ENCODE measurements around the gene PRKCZ.
"Not testable (repeated sequence)": the region's sequence is repeated elsewhere in the genome, so short reads cannot be mapped to it uniquely, and the experiment has no call there.

The PRKCZ gene

GRCh38 chr1:2137257-2138121 is 87.3 kb downstream of the PRKCZ start:
- no peak for DNase-seq

GRCh38 chr1:2139156-2139555 is 88.9 kb downstream of the PRKCZ start:
- not testable (repeated sequence) for DNase-seq

- no peak for DNase-seq
Measured at GRCh38 chr1:2141025-2141424, 90.8 kb downstream of the PRKCZ start.

- DNase-seq = no peak
Measured at GRCh38 chr1:2143814-2144500, 93.7 kb downstream of the PRKCZ start.

GRCh38 chr1:2144501-2145090 is 94.4 kb downstream of the PRKCZ start:
- DNase-seq = no peak

- peak; percentile 57 to 66 for DNase-seq
Measured at GRCh38 chr1:2145946-2146835, 96.0 kb downstream of the PRKCZ start.

- no peak for DNase-seq
Measured at GRCh38 chr1:2146836-2147517, 96.8 kb downstream of the PRKCZ start.

GRCh38 chr1:2147869-2148268 is 97.7 kb downstream of the PRKCZ start:
- DNase-seq = not testable (repeated sequence)

GRCh38 chr1:2148691-2149090 is 98.5 kb downstream of the PRKCZ start:
- peak; percentile 91 to 95 for DNase-seq

- DNase-seq = no peak
Measured at GRCh38 chr1:2150801-2151200, 100.6 kb downstream of the PRKCZ start.

GRCh38 chr1:2151252-2151651 is 101.0 kb downstream of the PRKCZ start:
- DNase-seq = peak; percentile 72 to 88

- DNase-seq = no peak
Measured at GRCh38 chr1:2151911-2152310, 101.7 kb downstream of the PRKCZ start.

- DNase-seq = no peak
Measured at GRCh38 chr1:2152954-2153353, 102.7 kb downstream of the PRKCZ start.

- no peak for DNase-seq
Measured at GRCh38 chr1:2154022-2154421, 103.8 kb downstream of the PRKCZ start.

GRCh38 chr1:2155147-2155598 is 105.0 kb downstream of the PRKCZ start:
- DNase-seq = no peak

- DNase-seq = no peak
Measured at GRCh38 chr1:2155788-2156187, 105.6 kb downstream of the PRKCZ start.

GRCh38 chr1:2156866-2157265 is 106.7 kb downstream of the PRKCZ start:
- DNase-seq = no peak

- DNase-seq = no peak
Measured at GRCh38 chr1:2157856-2158255, 107.6 kb downstream of the PRKCZ start.

GRCh38 chr1:2158272-2158671 is 108.1 kb downstream of the PRKCZ start:
- no peak for DNase-seq

GRCh38 chr1:2159124-2159523 is 108.9 kb downstream of the PRKCZ start:
- peak; percentile 7 to 15 for DNase-seq

GRCh38 chr1:2160451-2161300 is 110.5 kb downstream of the PRKCZ start:
- DNase-seq = no peak

All from Kasumi-1 (cell line).